ENCODE data around the gene KANK2. TPM values are rescaled to one million over a fixed set of nuclear protein-coding genes. Genes with fewer than 3 reads are reported as not detected.

Gene KANK2
- total RNA-seq, 1 donor: 398 TPM

GRCh38 chr19:11174336-11174735, 23.0 kb downstream of the KANK2 start:
- H3K4me3 ChIP-seq (ENCODE audit: low read depth, low read length): no peak overlapping the region
- TF ChIP-seq, protein P1, sequence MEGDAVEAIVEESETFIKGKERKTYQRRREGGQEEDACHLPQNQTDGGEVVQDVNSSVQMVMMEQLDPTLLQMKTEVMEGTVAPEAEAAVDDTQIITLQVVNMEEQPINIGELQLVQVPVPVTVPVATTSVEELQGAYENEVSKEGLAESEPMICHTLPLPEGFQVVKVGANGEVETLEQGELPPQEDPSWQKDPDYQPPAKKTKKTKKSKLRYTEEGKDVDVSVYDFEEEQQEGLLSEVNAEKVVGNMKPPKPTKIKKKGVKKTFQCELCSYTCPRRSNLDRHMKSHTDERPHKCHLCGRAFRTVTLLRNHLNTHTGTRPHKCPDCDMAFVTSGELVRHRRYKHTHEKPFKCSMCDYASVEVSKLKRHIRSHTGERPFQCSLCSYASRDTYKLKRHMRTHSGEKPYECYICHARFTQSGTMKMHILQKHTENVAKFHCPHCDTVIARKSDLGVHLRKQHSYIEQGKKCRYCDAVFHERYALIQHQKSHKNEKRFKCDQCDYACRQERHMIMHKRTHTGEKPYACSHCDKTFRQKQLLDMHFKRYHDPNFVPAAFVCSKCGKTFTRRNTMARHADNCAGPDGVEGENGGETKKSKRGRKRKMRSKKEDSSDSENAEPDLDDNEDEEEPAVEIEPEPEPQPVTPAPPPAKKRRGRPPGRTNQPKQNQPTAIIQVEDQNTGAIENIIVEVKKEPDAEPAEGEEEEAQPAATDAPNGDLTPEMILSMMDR (IDR thresholded peaks at IDR 0.05; ENCODE audit: insufficient read depth, low read length): no peak

DNA sequence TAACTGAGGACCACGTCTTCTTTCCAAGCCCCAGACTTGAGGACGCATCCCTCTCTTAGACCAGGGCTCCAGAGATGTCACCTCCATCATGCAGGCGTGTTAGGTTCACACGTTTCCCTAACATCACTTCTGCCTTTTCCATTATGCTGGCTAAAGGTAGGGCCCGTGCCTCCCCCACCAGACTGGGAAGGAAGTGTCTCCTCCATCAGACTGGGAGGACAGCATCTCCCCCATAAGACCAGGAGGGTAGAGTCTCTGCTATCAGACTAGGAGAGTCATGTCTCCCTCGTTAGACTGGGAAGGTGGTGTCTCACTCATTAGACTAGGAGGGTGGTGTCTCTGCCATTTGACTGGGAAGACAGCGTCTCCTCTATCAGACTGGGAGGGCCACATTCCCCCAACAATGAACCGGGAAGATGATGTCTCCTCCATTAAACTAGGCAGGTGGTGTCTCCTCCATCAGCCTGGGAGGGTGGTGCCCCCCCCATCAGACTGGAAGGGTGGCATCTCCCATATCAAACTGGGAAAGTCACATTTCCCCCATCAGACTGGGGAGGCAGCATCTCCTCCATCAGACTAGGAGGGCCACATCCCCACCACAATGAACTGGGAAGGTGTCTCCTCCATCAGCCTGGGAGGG, 23.7 kb downstream of the KANK2 start:
- TF ChIP-seq, protein P1 (IDR thresholded peaks at IDR 0.05; ENCODE audit: insufficient read depth, low read length): no peak
- DNase-seq (ENCODE audit: low read depth): no peak
- H3K4me3 ChIP-seq (ENCODE audit: low read depth, low read length): no peak overlapping the region

More at GRCh38 chr19:11174336-11174735, 23.0 kb downstream of the KANK2 start:
- no peak for DNase-seq (ENCODE audit: low read depth)

DNA sequence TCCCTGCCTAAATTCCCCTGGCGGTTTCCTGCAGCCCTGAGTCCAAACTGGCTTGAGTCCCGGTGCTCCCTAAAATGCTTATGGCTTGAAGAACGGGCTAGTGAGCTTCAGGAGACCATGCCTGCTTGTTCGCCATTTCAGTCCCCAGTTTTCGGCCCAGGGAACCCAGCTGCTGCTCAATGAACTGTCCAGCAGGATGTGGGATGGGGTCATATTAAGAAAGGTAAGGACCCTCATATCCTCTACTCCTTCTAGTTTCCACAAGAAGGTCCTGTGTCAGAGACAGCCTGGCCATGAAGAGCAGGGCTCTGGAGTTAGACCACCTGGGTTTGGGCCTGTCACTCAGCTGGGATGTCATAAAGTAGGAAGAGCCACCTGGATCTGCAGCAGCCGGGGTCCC, 24.8 kb downstream of the KANK2 start:
- TF ChIP-seq, protein P1 (IDR thresholded peaks at IDR 0.05; ENCODE audit: insufficient read depth, low read length): no peak
- no peak overlapping the region for H3K4me3 ChIP-seq (ENCODE audit: low read depth, low read length)
- no peak for DNase-seq (ENCODE audit: low read depth)

- no peak overlapping the region for H3K4me3 ChIP-seq (ENCODE audit: low read depth, low read length)
- no peak for DNase-seq (ENCODE audit: low read depth)
- TF ChIP-seq, protein P1 (IDR thresholded peaks at IDR 0.05; ENCODE audit: insufficient read depth, low read length): no peak
Observed at GRCh38 chr19:11171144-11171543, 26.2 kb downstream of the KANK2 start.

DNA sequence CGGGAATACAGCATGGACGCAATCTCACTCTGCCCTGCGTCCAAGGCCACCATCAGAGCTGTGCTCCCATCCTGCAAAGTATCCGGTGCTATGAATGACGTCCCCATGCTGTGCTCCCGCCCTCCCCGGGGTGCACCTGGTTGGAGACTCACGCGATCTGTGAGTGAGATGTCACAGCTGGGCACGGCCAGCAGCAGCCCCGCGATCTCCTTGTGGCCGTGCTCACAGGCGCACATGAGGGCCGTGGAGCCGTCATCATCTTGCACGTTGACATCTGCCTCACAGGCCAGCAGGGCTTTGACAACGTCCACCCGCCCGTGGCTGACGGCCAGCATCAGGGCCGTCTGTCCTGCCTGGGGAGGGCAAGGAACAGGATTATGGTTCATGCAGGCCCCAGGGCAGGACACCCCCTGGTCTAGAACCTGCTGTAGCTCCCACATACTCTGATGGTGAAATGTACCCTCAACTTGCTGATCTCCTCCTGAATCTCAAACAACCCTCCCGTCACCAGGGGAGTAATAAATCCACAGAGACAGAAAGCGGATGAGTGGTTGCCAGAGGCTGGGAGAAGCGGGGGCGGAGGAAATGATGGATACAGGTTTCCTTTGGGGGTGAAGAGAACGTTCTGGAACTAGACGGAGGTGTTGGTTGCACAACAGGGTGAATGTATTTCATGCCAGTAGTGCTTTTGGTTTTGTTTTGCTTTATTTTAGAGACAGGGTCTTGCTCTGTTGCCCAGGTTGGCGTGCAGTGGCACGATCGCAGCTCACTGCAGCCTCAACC, 27.3 kb downstream of the KANK2 start:
- TF ChIP-seq, protein P1 (IDR thresholded peaks at IDR 0.05; ENCODE audit: insufficient read depth, low read length): no peak
- no peak overlapping the region for H3K4me3 ChIP-seq (ENCODE audit: low read depth, low read length)
- no peak for DNase-seq (ENCODE audit: low read depth)

GRCh38 chr19:11168568-11168967, 28.8 kb downstream of the KANK2 start:
- TF ChIP-seq, protein P1 (IDR thresholded peaks at IDR 0.05; ENCODE audit: insufficient read depth, low read length): no peak
- no peak overlapping the region for H3K4me3 ChIP-seq (ENCODE audit: low read depth, low read length)
- DNase-seq (ENCODE audit: low read depth): peak; percentile 93
